Ovary (tissue), 9 donors: ENCODE results near the gene RPE65. TPM values are rescaled to one million over a fixed set of nuclear protein-coding genes. Genes with fewer than 3 reads are reported as not detected.
A peak's percentile ranks its signal among the peaks of the same experiment; 100 is the strongest.

Source experiments
- DNase-seq, 5 donors: peaks; one replicate each; pipeline ENCODE4 v3.0.0-alpha.2; 2019 to 2020
- H3K27ac ChIP-seq, 2 donors: fragments of 200-600 bp; one replicate each; pipeline versions ENCODE4 v1.5.1 to v1.8.0; 2019 to 2022
- H3K27me3 ChIP-seq: fragments of 200-600 bp; one replicate; pipeline ENCODE4 v1.8.0; 2022
- H3K36me3 ChIP-seq: fragments of 200-600 bp; sonication (generic); one replicate; pipeline ENCODE4 v1.5.1; 2019
- H3K4me1 ChIP-seq: one replicate; pipeline ENCODE4 v1.8.1; 2013; ENCODE audit warnings: mild to moderate bottlenecking, moderate library complexity; ENCODE audit not compliant: insufficient read depth
- H3K4me3 ChIP-seq: fragments of 200-600 bp; sonication (generic); one replicate; pipeline ENCODE4 v1.5.1; 2017
- H3K9me3 ChIP-seq, 2 donors: fragments of 200-600 bp in 1 of 2; sonication (generic) in 1 of 2; one replicate each; pipeline versions ENCODE4 v1.5.1 to v1.8.1; 2013 to 2019; ENCODE audit warnings: mild to moderate bottlenecking in 1 of 2, moderate library complexity in 1 of 2
- CTCF ChIP-seq, 3 donors: fragments of 450-650 bp in 2 of 3; fragments of 200-600 bp in 1 of 3; IDR thresholded peaks; one replicate each; pipeline versions ENCODE4 v1.5.1 to v1.8.0; 2016 to 2022; ENCODE audit warnings: antibody characterized with exemption in 3 of 3, mild to moderate bottlenecking in 1 of 3
- EP300 ChIP-seq: sonication (generic); formaldehyde crosslinking; IDR thresholded peaks from one replicate; pipeline ENCODE4 v1.6.1; 2017; ENCODE audit warnings: antibody characterized with exemption
- POLR2A ChIP-seq: fragments of 450-650 bp; IDR thresholded peaks from one replicate; pipeline ENCODE4 v1.6.1; 2017; ENCODE audit warnings: antibody characterized with exemption, mild to moderate bottlenecking, moderate library complexity
- WGBS, 3 donors: extraction: QIAGEN DNeasy Blood & Tissue Kit in 1 of 3; methylation state at CpG; one replicate each; pipeline versions ENCODE4 v1.1.5 to v1.1.7; 2013 to 2017; 5-methylcytosine and 5-hydroxymethylcytosine counted together
- intact Hi-C, 4 donors: fragments of 100-400 bp; cut with DNase I; formaldehyde crosslinking; loops; one replicate each; pipeline versions ENCODE4 v1.11.0 to v1.15.1; 2022 to 2023
- polyA plus RNA-seq, 2 donors: library from polyadenylated mRNA; stranded (reverse); fragments of 200-250 nt in 1 of 2; fragments of 350-450 nt in 1 of 2; fragmentation: Illumina TruSeq in 1 of 2; extraction: RNeasy Lipid Tissue Mini Kit (QIAGEN cat#74804) in 1 of 2; gene quantifications; one replicate each; pipeline ENCODE4 v1.2.3, GENCODE V29; 2013 to 2014
- total RNA-seq, 7 donors: library from RNA; depleted of rRNA in 2 of 7; stranded (reverse); fragments of >200 nt in 2 of 7; fragmentation: NEBNext Ultra II Directional in 3 of 7; extraction: Animal tissue kit (Norgen Biotek cat#: 25700) in 3 of 7; gene quantifications; one replicate each; pipeline versions ENCODE4 v1.1.0 to v1.2.4, GENCODE V29; 2016 to 2023
- donor health status: DM: no; HTN: no; CAD: no; lungs with moderate emphysema.
- donor health status: DM: no; HTN: no; CAD: no.
- donor health status: Bipolar disorder and iron deficiency.
- donor health status: DM: yes; HTN: yes; CAD: no.
- donor health status: DM: no; HTN: no; CAD: no.
- donor health status: DM: yes; HTN: yes; CAD: no.

Gene RPE65
- total and polyA plus RNA-seq, 9 donors = 0.05 to 0.20 (median 0.15) TPM; not detected in 6

DNA sequence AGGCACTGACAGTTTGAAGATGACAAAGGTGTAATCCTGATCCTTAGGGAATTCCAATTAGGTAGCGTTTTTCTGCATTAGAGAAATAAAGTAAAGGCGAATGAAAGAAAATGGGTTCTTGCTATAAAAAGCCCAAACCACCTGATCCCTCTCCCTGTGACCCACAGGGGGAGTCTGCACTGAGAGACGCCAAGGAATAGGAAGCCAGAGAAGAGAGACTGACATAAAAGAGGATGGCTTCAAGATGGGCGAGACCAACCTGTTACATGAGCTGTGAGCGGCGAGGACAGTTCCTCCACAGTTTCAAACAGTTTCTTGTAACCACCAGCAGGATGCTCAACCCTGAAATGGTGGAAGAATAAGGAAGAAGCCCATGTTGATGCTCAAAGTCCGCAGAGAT is 1.4 kb downstream of the RPE65 start:
- Histone ChIP-seq H3K9me3 (no peaks in the 10 kb centered on the region), H3K36me3 (no peaks in the 10 kb centered on the region), H3K4me1 (no peaks in the 10 kb centered on the region), H3K27ac (no peak overlapping the region), H3K4me3 (no peak overlapping the region), H3K27me3 (no peaks in the 10 kb centered on the region)
- TF ChIP-seq POLR2A (no peak), CTCF (IDR thresholded peaks at IDR 0.05) (no peak), EP300 (no peak)
- DNase-seq = no peak
- WGBS, 3 donors = 81 to 87% (median 87%) methylated on average over 7 of the region's 7 CpGs
- intact Hi-C loops = no loop called here

GRCh38 chr1:68445709-68446108 is 4.0 kb downstream of the RPE65 start:
- Histone ChIP-seq H3K27me3 (no peaks in the 10 kb centered on the region), H3K4me1 (no peaks in the 10 kb centered on the region), H3K4me3 (no peak overlapping the region), H3K27ac (no peak overlapping the region), H3K36me3 (no peaks in the 10 kb centered on the region), H3K9me3 (no peaks in the 10 kb centered on the region)
- 87 to 94% (median 89%) methylated on average over 6 of the region's 6 CpGs for WGBS, 3 donors
- intact Hi-C loops = no loop called here
- TF ChIP-seq POLR2A = no peak
- no peak for TF ChIP-seq CTCF (IDR thresholded peaks at IDR 0.05)
- no peak for TF ChIP-seq EP300
- DNase-seq = no peak

DNA sequence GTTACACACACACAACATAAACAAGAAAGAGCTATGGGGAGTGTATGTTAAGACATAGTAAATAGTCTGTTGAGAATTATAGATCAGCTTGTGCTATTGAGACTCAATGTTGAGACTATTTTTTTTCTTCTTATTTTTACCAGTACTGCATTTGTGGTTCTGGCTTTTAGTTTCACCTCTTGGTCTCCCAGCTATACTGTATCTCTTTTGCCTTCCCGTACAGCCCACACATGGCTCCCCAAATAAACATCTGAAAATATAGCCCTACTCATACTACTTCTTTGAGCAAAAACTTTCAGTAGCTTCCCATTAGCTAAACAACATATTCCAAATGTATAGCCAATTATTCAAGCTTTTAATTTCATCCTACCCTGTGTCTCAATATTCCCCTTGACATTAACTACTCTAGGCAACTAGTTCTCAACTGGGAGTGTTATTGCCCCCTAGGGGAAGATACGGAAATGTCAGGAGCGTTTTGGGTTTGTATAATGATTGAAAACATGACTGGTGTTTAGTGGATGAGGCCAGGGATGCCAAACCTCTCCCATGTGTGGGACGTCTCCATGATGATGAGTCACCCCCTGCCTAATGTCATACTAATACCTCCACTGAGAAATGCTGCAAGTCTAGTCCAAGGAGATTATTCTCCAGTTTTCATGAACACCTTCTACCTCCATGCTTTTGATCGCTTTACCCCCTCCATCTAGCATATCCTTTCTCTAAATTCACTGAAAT is 6.8 kb downstream of the RPE65 start:
- Histone ChIP-seq H3K4me3 (no peak overlapping the region), H3K9me3 (no peaks in the 10 kb centered on the region), H3K36me3 (no peaks in the 10 kb centered on the region), H3K27me3 (no peaks in the 10 kb centered on the region), H3K4me1 (no peaks in the 10 kb centered on the region), H3K27ac (no peak overlapping the region)
- peak in 1 of 5 donors; percentile 18 for DNase-seq
- 34 to 44% (median 40%) methylated on average over 5 of the region's 5 CpGs for WGBS, 3 donors
- intact Hi-C loops = no loop called here
- no peak for TF ChIP-seq EP300
- TF ChIP-seq CTCF (IDR thresholded peaks at IDR 0.05) = no peak
- TF ChIP-seq POLR2A = no peak

- H3K36me3 ChIP-seq = no peaks in the 10 kb centered on the region
- no peaks in the 10 kb centered on the region for H3K9me3 ChIP-seq
- 78 to 81% (median 80%) methylated on average over 4 of the region's 4 CpGs for WGBS, 3 donors
- DNase-seq = no peak
- no peaks in the 10 kb centered on the region for H3K27me3 ChIP-seq
- H3K4me3 ChIP-seq = no peak overlapping the region
- intact Hi-C loops = no loop called here
- TF ChIP-seq CTCF (IDR thresholded peaks at IDR 0.05) (no peak), EP300 (no peak), POLR2A (no peak)
- H3K27ac ChIP-seq = no peak overlapping the region
- H3K4me1 ChIP-seq = no peaks in the 10 kb centered on the region
Measured at GRCh38 chr1:68442006-68442405, 7.7 kb downstream of the RPE65 start.
